GM12874 (cell line): ENCODE measurements around the gene ATF2.

Experiments
- TF ChIP-seq, protein P1 (sequence below): IDR thresholded peaks from 2 replicates; pipeline ENCODE4 v1.5.1; 2011; ENCODE audit warnings: low read depth, mild to moderate bottlenecking, control low read depth, low read length, moderate library complexity; ENCODE audit not compliant: insufficient read depth

ATF2 gene

DNA sequence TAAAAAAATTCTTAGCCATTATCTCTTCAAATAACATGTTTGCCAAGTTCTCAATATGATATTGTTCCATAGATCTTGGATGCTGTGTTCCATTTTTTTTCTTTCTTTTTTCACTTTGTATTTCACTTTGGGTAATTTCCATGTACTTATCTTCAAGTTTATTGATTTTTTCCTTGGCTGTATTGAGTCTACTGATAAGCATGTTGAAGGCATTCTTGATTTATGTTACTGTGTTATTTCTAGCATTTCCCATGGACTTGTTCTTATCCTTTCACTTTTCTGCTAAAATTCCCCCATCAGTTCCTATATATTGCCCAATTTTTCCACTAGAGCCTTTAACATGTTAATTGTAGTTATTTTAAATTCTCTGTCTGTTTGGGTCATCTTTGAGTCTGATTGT, 112.0 kb downstream of the ATF2 start:
- TF ChIP-seq, protein P1, sequence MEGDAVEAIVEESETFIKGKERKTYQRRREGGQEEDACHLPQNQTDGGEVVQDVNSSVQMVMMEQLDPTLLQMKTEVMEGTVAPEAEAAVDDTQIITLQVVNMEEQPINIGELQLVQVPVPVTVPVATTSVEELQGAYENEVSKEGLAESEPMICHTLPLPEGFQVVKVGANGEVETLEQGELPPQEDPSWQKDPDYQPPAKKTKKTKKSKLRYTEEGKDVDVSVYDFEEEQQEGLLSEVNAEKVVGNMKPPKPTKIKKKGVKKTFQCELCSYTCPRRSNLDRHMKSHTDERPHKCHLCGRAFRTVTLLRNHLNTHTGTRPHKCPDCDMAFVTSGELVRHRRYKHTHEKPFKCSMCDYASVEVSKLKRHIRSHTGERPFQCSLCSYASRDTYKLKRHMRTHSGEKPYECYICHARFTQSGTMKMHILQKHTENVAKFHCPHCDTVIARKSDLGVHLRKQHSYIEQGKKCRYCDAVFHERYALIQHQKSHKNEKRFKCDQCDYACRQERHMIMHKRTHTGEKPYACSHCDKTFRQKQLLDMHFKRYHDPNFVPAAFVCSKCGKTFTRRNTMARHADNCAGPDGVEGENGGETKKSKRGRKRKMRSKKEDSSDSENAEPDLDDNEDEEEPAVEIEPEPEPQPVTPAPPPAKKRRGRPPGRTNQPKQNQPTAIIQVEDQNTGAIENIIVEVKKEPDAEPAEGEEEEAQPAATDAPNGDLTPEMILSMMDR: no peak

- TF ChIP-seq, protein P1: no peak
Measured at GRCh38 chr2:175054340-175054739, 113.7 kb downstream of the ATF2 start.

DNA sequence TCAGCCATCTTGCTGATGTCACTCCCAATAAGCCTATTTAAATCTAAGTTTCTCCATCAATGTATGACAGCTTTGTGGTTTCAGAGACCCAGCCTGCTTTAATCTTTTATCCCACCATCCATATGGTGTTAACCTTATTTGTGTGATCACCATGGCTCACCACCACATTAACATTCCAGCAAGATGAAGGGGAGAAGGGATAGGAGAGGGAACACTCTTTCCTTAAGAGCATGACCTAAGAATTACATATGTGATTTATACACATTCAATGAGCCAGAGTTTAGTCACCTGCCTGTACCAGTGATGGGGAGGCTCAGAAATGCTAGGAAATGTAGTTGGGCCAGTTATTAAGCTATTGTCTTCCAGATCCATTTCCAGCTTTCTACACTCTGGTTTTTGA, 118.3 kb downstream of the ATF2 start:
- TF ChIP-seq, protein P1: no peak

- TF ChIP-seq, protein P1: no peak
Measured at GRCh38 chr2:175048275-175048674, 119.7 kb downstream of the ATF2 start.

- TF ChIP-seq, protein P1: no peak
Measured at GRCh38 chr2:175039490-175039889, 128.5 kb downstream of the ATF2 start.

GRCh38 chr2:175039031-175039430, 129.0 kb downstream of the ATF2 start:
- TF ChIP-seq, protein P1: no peak

DNA sequence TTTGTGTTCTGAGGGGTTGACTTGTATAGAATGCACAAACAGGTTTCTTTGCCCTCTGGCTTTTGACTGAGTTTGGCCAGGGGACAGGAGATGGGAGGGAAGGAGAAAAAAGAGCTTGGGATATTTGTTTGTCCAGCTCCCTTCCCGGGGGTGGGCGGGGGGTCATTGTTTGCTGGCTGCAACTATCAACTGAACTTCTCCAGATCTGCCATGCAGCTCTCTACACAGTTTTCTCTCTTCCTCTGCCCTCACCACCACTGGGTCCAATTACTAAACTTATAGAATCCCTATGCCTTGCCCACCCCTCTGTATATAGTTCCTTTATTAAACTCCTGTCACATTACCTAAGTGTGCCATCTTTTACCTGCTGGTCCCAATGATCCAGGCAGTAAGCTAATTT, 130.1 kb downstream of the ATF2 start:
- TF ChIP-seq, protein P1: no peak

- TF ChIP-seq, protein P1: peak; percentile 21; the same call in 1 of the 2 replicates
Measured at GRCh38 chr2:175036582-175037018, 131.4 kb downstream of the ATF2 start.
